Amniotic stem cell (primary cell): ENCODE data around the gene DACT2.

Experiments
- DNase-seq: peaks from one replicate; lab custom pipeline; 2025; lab: John Stamatoyannopoulos, UW

Gene DACT2

GRCh38 chr6:168348186-168348585 lies 28.6 kb upstream of the DACT2 start:
- DNase-seq, result no peak

DNA sequence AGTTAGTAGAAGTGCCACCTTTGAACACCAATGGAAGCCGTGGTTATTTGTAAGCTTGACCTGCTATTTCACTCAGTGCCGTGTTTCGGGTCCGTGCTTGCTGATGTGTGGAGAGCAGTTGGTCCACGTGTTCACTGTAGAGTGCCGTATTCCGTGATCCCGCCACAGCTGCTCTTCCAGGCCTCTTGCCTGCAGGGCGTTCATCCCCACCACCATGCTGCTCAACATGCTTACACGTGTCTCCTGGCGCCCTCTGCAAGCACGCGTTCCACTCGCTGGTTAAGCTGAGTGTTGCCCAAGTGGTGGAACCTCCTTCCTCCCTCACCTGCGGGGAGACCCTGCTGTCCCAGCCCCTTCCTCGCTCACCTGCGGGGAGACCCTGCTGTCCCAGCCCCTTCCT lies 28.0 kb upstream of the DACT2 start:
- DNase-seq, result no peak

DNA sequence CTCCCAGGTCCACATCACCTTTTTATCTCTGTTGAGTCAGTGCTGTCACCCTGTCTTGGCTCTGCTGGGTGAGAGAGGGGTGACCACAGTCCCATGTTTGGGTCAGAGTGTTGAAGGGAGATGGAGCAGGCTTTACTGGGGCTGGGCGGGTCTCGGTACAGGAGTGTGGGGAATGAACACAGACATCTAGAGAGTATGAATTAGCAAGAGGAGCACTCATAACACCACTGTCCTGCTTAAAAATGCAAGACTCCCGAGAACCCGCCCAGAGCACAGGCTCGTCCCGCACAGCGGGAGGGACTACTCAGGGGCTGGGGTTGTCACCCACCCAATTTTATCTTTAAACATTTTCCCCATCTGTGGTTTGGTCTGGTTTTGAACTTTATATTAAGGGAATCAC lies 27.5 kb upstream of the DACT2 start:
- no peak for DNase-seq

DNA sequence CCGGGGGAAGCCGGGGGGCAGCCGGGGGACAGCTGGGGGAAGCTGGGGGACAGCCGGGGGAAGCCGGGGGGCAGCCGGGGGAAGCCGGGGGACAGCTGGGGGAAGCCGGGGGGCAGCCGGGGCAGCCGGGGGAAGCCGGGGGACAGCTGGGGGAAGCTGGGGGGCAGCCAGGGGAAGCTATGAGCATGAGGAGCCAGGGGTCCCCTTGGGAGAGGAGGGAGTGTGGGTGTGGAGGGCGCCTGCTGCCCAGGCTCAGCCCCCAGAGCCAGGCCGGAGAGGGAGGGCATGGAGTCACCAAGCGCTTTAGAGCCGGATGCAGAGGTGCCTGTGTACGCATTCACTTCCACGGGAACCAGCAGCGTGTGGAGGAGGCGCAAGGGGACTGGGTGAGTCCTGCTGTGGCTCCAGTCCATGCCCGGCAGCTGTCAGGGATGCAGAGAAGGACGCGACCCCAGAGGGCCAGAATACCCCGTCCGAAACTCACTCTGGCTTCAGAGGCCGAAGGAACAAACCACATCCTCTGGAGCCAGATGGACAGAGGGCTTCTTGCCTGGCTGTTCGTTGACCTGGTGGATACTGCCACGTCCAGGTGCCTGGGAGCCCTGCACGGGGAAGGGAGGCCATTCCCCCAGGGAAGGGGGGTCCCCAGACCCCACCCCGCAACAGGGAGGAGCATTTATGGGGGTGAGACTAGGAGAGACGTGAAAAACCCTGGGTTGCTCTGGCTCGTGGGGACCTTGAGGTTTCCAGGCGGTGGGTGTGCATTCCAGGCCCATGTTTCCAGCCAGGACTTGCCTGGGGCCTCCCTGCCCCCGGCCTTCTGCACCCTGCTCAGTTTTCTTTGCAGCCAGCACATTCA lies 26.5 kb upstream of the DACT2 start:
- no peak for DNase-seq

- DNase-seq, result no peak
These were observed 25.7 kb upstream of the DACT2 start for GRCh38 chr6:168345266-168345665.

- DNase-seq, result no peak
These were observed 24.8 kb upstream of the DACT2 start for GRCh38 chr6:168344338-168344737.

- no peak for DNase-seq
These were observed 23.9 kb upstream of the DACT2 start for GRCh38 chr6:168343239-168344150.

DNA sequence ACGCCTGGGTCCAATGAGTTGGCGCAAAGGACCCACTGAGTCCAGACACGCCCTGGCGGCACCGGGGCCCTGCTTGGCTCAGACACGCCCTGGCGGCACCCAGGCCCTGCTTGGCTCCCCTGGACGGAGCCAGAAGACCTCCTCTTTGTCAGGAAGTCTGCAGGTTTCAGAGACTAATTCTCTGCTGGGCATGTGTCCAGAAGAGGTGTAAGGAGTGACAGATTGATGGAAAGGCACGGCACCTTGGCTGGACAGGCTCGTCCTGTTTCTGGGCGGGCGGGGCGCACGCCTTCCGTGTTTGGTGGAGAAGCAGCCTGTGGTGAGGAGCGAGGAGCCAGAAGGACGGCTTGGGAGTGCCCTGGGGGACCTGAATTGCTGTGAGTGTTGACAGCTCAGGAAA lies 23.1 kb upstream of the DACT2 start:
- DNase-seq, result no peak

GRCh38 chr6:168341280-168341900 lies 21.8 kb upstream of the DACT2 start:
- DNase-seq, result no peak

- DNase-seq, result no peak
These were observed 21.2 kb upstream of the DACT2 start for GRCh38 chr6:168340819-168341218.

DNA sequence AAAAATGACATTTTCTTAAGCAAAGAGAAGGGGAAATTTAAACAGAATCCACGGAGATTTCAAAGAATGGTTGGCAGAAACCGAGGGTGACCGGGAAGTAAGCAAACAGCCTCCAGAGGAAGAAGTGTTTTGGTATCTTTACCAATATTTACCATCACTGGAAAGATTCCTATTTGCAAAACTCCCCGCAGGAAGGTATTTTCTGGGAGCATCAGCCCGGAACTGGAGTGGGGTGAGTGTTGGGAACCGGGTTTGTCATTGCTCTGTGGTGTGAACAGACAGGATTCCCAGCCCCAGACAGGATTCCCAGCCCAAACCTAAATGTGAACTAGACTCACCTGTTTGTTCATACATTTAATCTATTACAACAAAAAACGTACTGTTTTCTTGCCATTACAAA lies 19.2 kb upstream of the DACT2 start:
- DNase-seq, result no peak

GRCh38 chr6:168336967-168337366 lies 17.4 kb upstream of the DACT2 start:
- no peak for DNase-seq

- no peak for DNase-seq
These were observed 14.4 kb upstream of the DACT2 start for GRCh38 chr6:168333989-168334388.

- no peak for DNase-seq
These were observed 13.9 kb upstream of the DACT2 start for GRCh38 chr6:168333491-168333890.

- no peak for DNase-seq
These were observed 13.5 kb upstream of the DACT2 start for GRCh38 chr6:168333039-168333438.

GRCh38 chr6:168332020-168332419 lies 12.4 kb upstream of the DACT2 start:
- DNase-seq, result no peak

DNA sequence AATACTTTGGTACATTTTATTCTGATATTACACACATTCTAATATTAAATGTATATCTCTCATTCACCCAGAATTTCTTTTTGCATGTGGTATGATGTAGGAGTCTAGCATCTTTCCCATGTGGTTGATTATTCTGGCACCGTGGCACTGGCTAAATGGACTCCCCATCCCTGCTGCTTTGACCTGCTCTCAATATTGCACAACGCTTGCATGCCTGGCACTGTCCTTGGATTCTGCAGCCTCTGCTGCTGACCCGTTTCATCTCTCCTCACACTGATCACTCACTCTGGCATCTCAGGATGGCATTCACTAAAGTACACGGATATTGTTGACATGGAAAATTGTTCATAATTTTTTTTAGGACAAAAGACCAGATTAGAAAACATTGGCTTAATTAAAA lies 11.5 kb upstream of the DACT2 start:
- no peak for DNase-seq

DNA sequence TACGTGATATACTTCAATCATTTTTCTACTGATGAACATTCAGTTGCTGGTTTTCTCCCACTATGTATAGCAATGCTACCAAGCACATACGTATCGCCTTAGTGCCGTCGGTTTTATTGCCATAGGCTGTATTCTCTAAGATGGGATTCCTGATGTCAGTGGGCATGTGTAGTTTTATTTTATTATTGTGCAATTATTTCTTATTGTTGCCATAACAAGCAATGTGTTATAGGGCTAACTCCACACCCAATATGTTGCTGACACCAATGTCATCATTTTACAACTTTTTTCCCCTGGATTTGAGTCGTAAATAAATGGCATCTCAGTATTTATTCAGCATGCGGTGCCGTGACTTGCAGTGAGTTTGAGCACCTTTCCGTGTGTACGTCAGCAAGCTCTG lies 10.8 kb upstream of the DACT2 start:
- DNase-seq, result no peak

- no peak for DNase-seq
These were observed 8.5 kb upstream of the DACT2 start for GRCh38 chr6:168328086-168328485.

GRCh38 chr6:168326294-168327261 lies 7.0 kb upstream of the DACT2 start:
- DNase-seq, result no peak

DNA sequence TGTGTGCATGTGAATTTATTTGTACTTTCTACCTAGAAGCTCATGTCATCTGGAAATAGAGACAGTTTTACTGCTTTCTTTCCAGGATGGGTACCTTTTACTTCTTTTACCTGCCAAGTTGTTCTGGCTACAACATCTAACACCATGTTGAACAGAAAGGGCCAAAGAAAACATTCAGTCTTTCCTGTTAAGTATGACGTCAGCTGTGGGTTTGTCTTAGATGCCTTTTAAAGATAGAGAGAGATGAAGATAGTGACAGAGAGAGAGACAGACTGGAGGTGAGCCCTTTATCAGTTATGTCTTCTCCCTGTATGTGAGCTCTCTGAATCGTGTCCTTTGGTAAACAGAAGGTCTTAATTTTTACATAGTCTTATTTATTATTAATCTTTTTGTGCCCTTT lies 3.4 kb upstream of the DACT2 start:
- DNase-seq, result no peak
